GM12878 (cell line): ENCODE results near the gene HOXC12. TPM values are rescaled to one million over a fixed set of nuclear protein-coding genes. Genes with fewer than 3 reads are reported as not detected.
A peak's percentile ranks its signal among the peaks of the same experiment; 100 is the strongest.

Source experiments
- ATAC-seq: fragments of 200-7000 bp; cut with Tn5 transposase; 3 replicates; pipeline ENCODE4 v1.9.1; 2020; ENCODE audit warnings: mild to moderate bottlenecking, moderate library complexity
- BruUV-seq: library from RNA; stranded (reverse); fragments of 400-500 nt; replicated peaks from 2 replicates; lab custom pipeline; 2021; lab: Mats Ljungman, UMichigan
- CTCF ChIA-PET: fragments of 300-600 bp; sonication (Branson Sonifier 250); formaldehyde crosslinking; extraction: SDS; loops from one replicate; lab custom pipeline; 2021; ENCODE audit warnings: inconsistent platforms; lab: Yijun Ruan, JAX
- POLR2A ChIA-PET: fragments of 350-600 bp; formaldehyde crosslinking; extraction: SDS; loops from one replicate; lab custom pipeline; 2021; ENCODE audit warnings: inconsistent platforms; lab: Charles Lee
- RAD21 ChIA-PET: fragments of 300-600 bp; sonication (Branson Sonifier 250); formaldehyde crosslinking; loops from one replicate; lab custom pipeline; 2023; ENCODE audit warnings: antibody characterized with exemption; ENCODE audit not compliant: unreplicated experiment; lab: Charles Lee
- SMC1A ChIA-PET: fragments of 300-600 bp; sonication (Branson Sonifier 250); formaldehyde crosslinking; loops from one replicate; lab custom pipeline; 2023; ENCODE audit not compliant: unreplicated experiment, uncharacterized antibody; lab: Charles Lee
- DNase-seq: peaks from one replicate; pipeline ENCODE4 v3.0.0-alpha.2; 2011; ENCODE audit warnings: low read depth, low spot score
- FAIRE-seq: peaks from 3 replicates; lab custom pipeline; 2011; peaks lifted over from hg19 to GRCh38; lab: Jason Lieb, UNC
- H2AFZ ChIP-seq: 2 replicates; pipeline ENCODE4 v1.6.0; 2011; ENCODE audit warnings: low read depth, low read length, control low read depth; ENCODE audit not compliant: control insufficient read depth
- H3K27ac ChIP-seq: 2 replicates; pipeline ENCODE4 v1.5.1; 2011; ENCODE audit warnings: control low read depth; ENCODE audit not compliant: control insufficient read depth, insufficient read depth
- H3K27me3 ChIP-seq, 2 experiments: replicated peaks in 1 of 2; 2 replicates each; pipeline versions ENCODE4 v1.6.0 to v1.6.1; 2011; ENCODE audit warnings: low read length in 1 of 2; ENCODE audit not compliant: control insufficient read depth in 2 of 2, insufficient read depth in 2 of 2
- H3K36me3 ChIP-seq, 2 experiments: 2 replicates each; pipeline ENCODE4 v1.5.1; 2011; ENCODE audit warnings: low read length in 1 of 2; ENCODE audit not compliant: control insufficient read depth in 2 of 2, insufficient read depth in 2 of 2
- H3K4me1 ChIP-seq: 2 replicates; pipeline ENCODE4 v1.6.1; 2011; ENCODE audit warnings: mild to moderate bottlenecking, low read length, moderate library complexity, mixed read lengths; ENCODE audit not compliant: control insufficient read depth, insufficient read depth
- H3K4me2 ChIP-seq: 2 replicates; pipeline ENCODE4 v1.6.0; 2011; ENCODE audit warnings: control low read depth; ENCODE audit not compliant: control insufficient read depth, insufficient read depth
- H3K4me3 ChIP-seq: fragments of 200-600 bp; sonication (generic); 2 replicates; pipeline ENCODE4 v1.5.1; 2016
- H3K79me2 ChIP-seq: 2 replicates; pipeline ENCODE4 v1.6.0; 2011; ENCODE audit warnings: low read length; ENCODE audit not compliant: control insufficient read depth, insufficient read depth
- H3K9ac ChIP-seq: 2 replicates; pipeline ENCODE4 v1.8.0; 2011; ENCODE audit warnings: low read length, control low read depth, mixed read lengths; ENCODE audit not compliant: control insufficient read depth, insufficient read depth
- H3K9me3 ChIP-seq: replicated peaks from 3 replicates; pipeline ENCODE4 v1.5.1; 2011; ENCODE audit warnings: mild to moderate bottlenecking, low read length; ENCODE audit not compliant: control insufficient read depth, insufficient read depth
- H4K20me1 ChIP-seq: 2 replicates; pipeline ENCODE4 v1.6.0; 2011; ENCODE audit not compliant: control insufficient read depth, insufficient read depth
- ASH2L ChIP-seq: fragments of 300-600, 200-600 bp; sonication (generic); IDR thresholded peaks from 2 replicates; pipeline ENCODE4 v1.6.1; 2017; ENCODE audit warnings: low read depth, mild to moderate bottlenecking, borderline replicate concordance
- CHD1 ChIP-seq: IDR thresholded peaks from 2 replicates; pipeline ENCODE4 v1.6.1; 2012; ENCODE audit warnings: low read depth, low read length, improper control_type of control experiment
- CREB1 ChIP-seq: IDR thresholded peaks from 2 replicates; pipeline ENCODE4 v1.6.1; 2012; ENCODE audit warnings: low read depth, mild to moderate bottlenecking, inconsistent platforms
- PAX8 ChIP-seq: fragments of 450-650 bp; IDR thresholded peaks from 2 replicates; pipeline ENCODE4 v1.6.1; 2017; ENCODE audit warnings: mild to moderate bottlenecking, moderate library complexity
- RAD51 ChIP-seq: fragments of 450-650 bp; IDR thresholded peaks from 2 replicates; pipeline ENCODE4 v1.6.1; 2016; ENCODE audit warnings: moderate library complexity, mild to moderate bottlenecking, inconsistent platforms
- SMAD1 ChIP-seq: fragments of 450-650 bp; IDR thresholded peaks from 2 replicates; pipeline ENCODE4 v1.6.1; 2018; ENCODE audit warnings: mild to moderate bottlenecking, low read depth; ENCODE audit not compliant: partially characterized antibody
- SP1 ChIP-seq: IDR thresholded peaks from one replicate; pipeline ENCODE4 v1.6.1; 2011; ENCODE audit warnings: low read depth, low read length
- SUZ12 ChIP-seq: fragments of 200-600 bp; sonication (generic); IDR thresholded peaks from one replicate; pipeline ENCODE4 v1.6.1; 2018; ENCODE audit warnings: antibody characterized with exemption, mild to moderate bottlenecking; ENCODE audit not compliant: unreplicated experiment
- YBX1 ChIP-seq: fragments of 450-650 bp; IDR thresholded peaks from 2 replicates; pipeline ENCODE4 v1.6.1; 2016; ENCODE audit warnings: antibody characterized with exemption
- WGBS: methylation state at CpG from one replicate; pipeline ENCODE4 v1.1.6; 2016; ENCODE audit warnings: low lambda C conversion rate; ENCODE audit not compliant: insufficient replicate concordance, insufficient coverage; ENCODE audit errors: missing lambda C conversion rate; 5-methylcytosine and 5-hydroxymethylcytosine counted together
- in situ Hi-C: fragments of 300-500 bp; cut with MboI; formaldehyde crosslinking; loops from 9 replicates; pipeline ENCODE4 v1.14.3; 2018; ENCODE audit warnings: mixed read lengths
- intact Hi-C: fragments of 100-400 bp; cut with micrococcal nuclease; formaldehyde crosslinking; loops from one replicate; pipeline ENCODE4 v1.14.2; 2022; ENCODE audit not compliant: unreplicated experiment
- polyA plus RNA-seq, 11 experiments: library from polyadenylated mRNA; depleted of rRNA in 4 of 11; unstranded in 6 of 11; stranded (reverse) in 5 of 11; fragments of >200 nt; fragmentation: Nextera tagmentation in 4 of 11; fragmentation: Illumina TruSeq in 1 of 11; extraction: Ambion mirVana in 4 of 11; extraction: Trizol in 1 of 11; gene quantifications; 1 replicate in 1 of 11; 2 replicates in 10 of 11; pipeline versions ENCODE4 v1.2.1 to v1.2.3, GENCODE V29; 2011 to 2016; ENCODE audit warnings: inconsistent platforms in 2 of 11, missing spikeins in 2 of 11, low read depth in 1 of 11
- total RNA-seq, 4 experiments: library from RNA; depleted of rRNA in 3 of 4; stranded (reverse); fragments of >200 nt in 3 of 4; fragmentation: Illumina TruSeq in 1 of 4; extraction: Trizol in 1 of 4; gene quantifications; 2 replicates each; pipeline versions ENCODE4 v1.2.1 to v1.2.3, GENCODE V29; 2013 to 2021
- TF ChIP-seq, protein P1 (sequence below): fragments of 450-650 bp; IDR thresholded peaks from 2 replicates; pipeline ENCODE4 v1.6.1; 2017; ENCODE audit warnings: antibody characterized with exemption, mild to moderate bottlenecking, moderate library complexity

Gene HOXC12
- total and polyA plus RNA-seq, 10 of the 15 experiments (the other 5 are each of a cell fraction or from before 2014, with no cell fraction given), result not detected

DNA sequence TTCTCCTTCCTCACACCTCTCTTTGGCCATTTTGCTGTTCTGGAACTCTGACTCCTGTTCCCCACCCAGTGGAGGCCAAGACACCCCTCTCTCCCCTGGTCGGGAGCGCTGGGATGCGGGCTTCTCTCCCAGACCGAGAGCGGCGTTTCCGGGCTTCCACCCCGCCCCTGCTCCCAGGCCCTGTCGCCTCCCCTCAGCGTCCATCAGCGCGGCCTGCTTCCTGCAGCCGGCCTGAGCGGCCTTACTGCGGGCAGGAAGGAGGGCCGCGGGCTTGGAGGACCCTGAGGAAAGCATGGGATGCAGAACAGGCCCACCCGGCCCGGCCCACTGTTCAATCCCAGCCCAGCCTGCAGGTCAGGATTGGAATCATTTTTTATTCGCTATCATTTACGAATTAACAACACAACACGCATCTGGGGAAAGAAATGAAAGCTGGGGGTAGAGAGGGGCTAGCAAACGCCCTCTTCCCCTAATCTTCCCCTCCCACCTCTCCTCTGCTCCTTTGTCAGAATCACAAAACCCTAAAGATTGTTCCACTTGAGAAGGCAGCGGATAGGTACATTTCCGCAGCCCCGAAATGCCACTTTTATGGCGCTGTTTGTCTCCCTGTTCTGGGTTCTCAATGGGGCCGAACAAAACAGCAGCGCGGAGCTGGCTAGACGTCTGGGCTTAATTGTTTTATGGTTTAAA is 50.3 kb downstream of the HOXC12 start (continued):
- TF ChIP-seq, protein P1, sequence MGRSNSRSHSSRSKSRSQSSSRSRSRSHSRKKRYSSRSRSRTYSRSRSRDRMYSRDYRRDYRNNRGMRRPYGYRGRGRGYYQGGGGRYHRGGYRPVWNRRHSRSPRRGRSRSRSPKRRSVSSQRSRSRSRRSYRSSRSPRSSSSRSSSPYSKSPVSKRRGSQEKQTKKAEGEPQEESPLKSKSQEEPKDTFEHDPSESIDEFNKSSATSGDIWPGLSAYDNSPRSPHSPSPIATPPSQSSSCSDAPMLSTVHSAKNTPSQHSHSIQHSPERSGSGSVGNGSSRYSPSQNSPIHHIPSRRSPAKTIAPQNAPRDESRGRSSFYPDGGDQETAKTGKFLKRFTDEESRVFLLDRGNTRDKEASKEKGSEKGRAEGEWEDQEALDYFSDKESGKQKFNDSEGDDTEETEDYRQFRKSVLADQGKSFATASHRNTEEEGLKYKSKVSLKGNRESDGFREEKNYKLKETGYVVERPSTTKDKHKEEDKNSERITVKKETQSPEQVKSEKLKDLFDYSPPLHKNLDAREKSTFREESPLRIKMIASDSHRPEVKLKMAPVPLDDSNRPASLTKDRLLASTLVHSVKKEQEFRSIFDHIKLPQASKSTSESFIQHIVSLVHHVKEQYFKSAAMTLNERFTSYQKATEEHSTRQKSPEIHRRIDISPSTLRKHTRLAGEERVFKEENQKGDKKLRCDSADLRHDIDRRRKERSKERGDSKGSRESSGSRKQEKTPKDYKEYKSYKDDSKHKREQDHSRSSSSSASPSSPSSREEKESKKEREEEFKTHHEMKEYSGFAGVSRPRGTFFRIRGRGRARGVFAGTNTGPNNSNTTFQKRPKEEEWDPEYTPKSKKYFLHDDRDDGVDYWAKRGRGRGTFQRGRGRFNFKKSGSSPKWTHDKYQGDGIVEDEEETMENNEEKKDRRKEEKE, result no peak
- TF ChIP-seq ASH2L (no peak), YBX1 (no peak), SP1 (no peak), RAD51 (no peak)

DNA sequence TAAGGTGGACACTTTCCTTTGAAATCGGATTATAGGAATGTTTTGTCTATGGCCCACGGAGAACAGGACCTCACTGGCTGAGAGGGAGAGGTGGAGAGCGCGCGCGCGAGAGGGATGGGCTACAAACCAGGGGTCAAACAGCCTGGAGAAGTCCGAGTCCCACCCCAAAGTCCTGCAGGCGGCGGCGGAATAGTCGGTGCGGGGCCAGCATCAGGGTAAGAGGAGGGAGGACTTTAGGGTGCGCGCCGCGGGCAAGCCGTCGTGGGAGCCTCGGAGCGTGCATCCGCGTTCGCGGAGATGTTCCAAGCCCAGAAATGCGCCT is 50.8 kb downstream of the HOXC12 start:
- Histone ChIP-seq H3K4me1 (peaks cover 6% of the 10 kb centered on the region), H2AFZ (no peak overlapping the region), H3K9ac (no peak overlapping the region), H3K36me3 (no peaks in the 10 kb centered on the region), H3K79me2 (no peaks in the 10 kb centered on the region), H3K4me2 (no peak overlapping the region), H3K9me3 (no peaks in the 10 kb centered on the region), H4K20me1 (no peaks in the 10 kb centered on the region), H3K27me3 (peaks cover 33 to 36% of the 10 kb centered on the region in 2 experiments), H3K27ac (no peak overlapping the region), H3K4me3 (no peak overlapping the region)
- SMC1A ChIA-PET, result interaction anchor here (0.6 to 3.4 kb wide), 13 partner anchors 12 to 211 kb away, joined by 3 to 37 read pairs (median 7); partner anchors contain the start of genes HOXC5 and SMUG1
- WGBS, result 6% methylated on average over 26 of the region's 26 CpGs
- ATAC-seq (no peak), DNase-seq (no peak), FAIRE-seq (no peak)
- TF ChIP-seq PAX8 (no peak), CHD1 (no peak), CREB1 (no peak), ASH2L (no peak), SMAD1 (no peak), SUZ12 (peak; percentile 43)
- RAD21 ChIA-PET, result interaction anchor here (0.6 to 4.5 kb wide), 17 partner anchors 12 to 211 kb away, joined by 3 to 38 read pairs (median 8); partner anchors contain the start of genes HOXC5, HOXC6 and SMUG1
- in situ Hi-C loops, result no loop called here
- CTCF ChIA-PET, result interaction anchor here (0.6 to 6.1 kb wide), 21 partner anchors 10 to 386 kb away, joined by 3 to 105 read pairs (median 6); partner anchors contain the start of genes HOXC10, HOXC5, HOXC6 and SMUG1
- no TSS peak for BruUV-seq
- intact Hi-C loops, result loop anchor here (10.0 kb wide), 1 partner anchor 369 kb away; no protein-coding TSS in a partner anchor
- POLR2A ChIA-PET, result interaction anchor here (1.6 to 2.4 kb wide), 2 partner anchors 12 to 19 kb away, joined by 3 to 9 read pairs; no protein-coding TSS in a partner anchor
